Tibial artery (tissue), 4 donors: ENCODE measurements around the gene DYRK3.

Experiments
- DNase-seq, 2 donors: peaks; one replicate each; pipeline ENCODE4 v3.0.0-alpha.2; 2019
- H3K27ac ChIP-seq, 2 donors: fragments of 200-600 bp; sonication (generic) in 1 of 2; 1 replicate in 1 of 2; 2 replicates in 1 of 2; pipeline ENCODE4 v1.5.1; 2018 to 2019; ENCODE audit warnings: mild to moderate bottlenecking in 1 of 2
- H3K27me3 ChIP-seq, 2 donors: fragments of 200-600 bp; sonication (generic) in 1 of 2; one replicate each; pipeline versions ENCODE4 v1.5.1 to v1.6.0; 2016 to 2019
- H3K36me3 ChIP-seq, 3 donors: fragments of 200-600 bp; sonication (generic) in 2 of 3; one replicate each; pipeline ENCODE4 v1.5.1; 2016 to 2019; ENCODE audit warnings: mild to moderate bottlenecking in 2 of 3
- H3K4me1 ChIP-seq, 4 donors: fragments of 200-600 bp; sonication (generic) in 2 of 4; 1 replicate in 3 of 4; 2 replicates in 1 of 4; pipeline ENCODE4 v1.5.1; 2016 to 2019
- H3K4me3 ChIP-seq, 2 donors: fragments of 200-600 bp; sonication (generic) in 1 of 2; 1 replicate in 1 of 2; 2 replicates in 1 of 2; pipeline ENCODE4 v1.5.1; 2018 to 2019; ENCODE audit warnings: mild to moderate bottlenecking in 2 of 2
- H3K9me3 ChIP-seq, 3 donors: fragments of 200-600 bp; sonication (generic) in 1 of 3; one replicate each; pipeline ENCODE4 v1.5.1; 2016 to 2019
- CTCF ChIP-seq, 2 experiments: fragments of 200-600 bp in 1 of 2; fragments of 450-650 bp in 1 of 2; IDR thresholded peaks; one replicate each; pipeline ENCODE4 v1.5.1; 2017 to 2019; ENCODE audit warnings: antibody characterized with exemption in 2 of 2, mild to moderate bottlenecking in 1 of 2, moderate library complexity in 1 of 2
- intact Hi-C: fragments of 100-400 bp; cut with DNase I; formaldehyde crosslinking; loops from one replicate; pipeline ENCODE4 v1.15.0; 2023; ENCODE audit warnings: low total_unique reads

DYRK3 gene

GRCh38 chr1:206666954-206667665, 31.8 kb downstream of the DYRK3 start:
- Histone ChIP-seq H3K9me3 (no peaks in the 10 kb centered on the region), H3K36me3 (no peaks in the 10 kb centered on the region), H3K4me3 (no peak overlapping the region), H3K4me1 (peaks cover 0 to 13% (median 9%) of the 10 kb centered on the region in 4 donors), H3K27me3 (no peaks in the 10 kb centered on the region), H3K27ac (no peak overlapping the region)
- no peak for DNase-seq
- TF ChIP-seq CTCF (IDR thresholded peaks at IDR 0.05), result no peak
- intact Hi-C loops, result loop anchor here (10.0 kb wide), 2 partner anchors 162 to 248 kb away; partner anchors contain the start of gene RASSF5

DNA sequence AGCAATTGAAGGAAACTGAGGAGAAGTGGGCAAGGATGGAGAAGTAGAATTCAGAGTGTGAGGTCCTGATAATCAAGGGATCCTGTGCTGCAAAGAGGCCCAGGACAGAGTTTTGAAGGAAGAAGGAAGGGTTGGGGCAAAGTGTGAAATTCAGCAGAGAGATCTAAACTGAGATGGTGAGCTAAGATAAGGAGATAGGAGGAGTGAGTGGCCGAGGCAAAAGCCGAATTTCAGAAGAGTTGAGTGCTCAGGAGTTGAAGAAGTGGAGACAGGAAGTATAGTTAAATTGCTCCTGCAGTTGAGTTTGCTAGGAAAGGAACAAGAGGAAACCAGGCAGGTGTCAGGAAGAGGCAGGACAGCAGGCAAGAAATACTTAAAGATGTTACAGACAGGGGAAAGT, 33.0 kb downstream of the DYRK3 start:
- no peak for TF ChIP-seq CTCF (IDR thresholded peaks at IDR 0.05)
- Histone ChIP-seq H3K4me1 (peaks cover 0 to 26% (median 20%) of the 10 kb centered on the region in 4 donors), H3K36me3 (no peaks in the 10 kb centered on the region), H3K27me3 (no peaks in the 10 kb centered on the region), H3K27ac (no peak overlapping the region), H3K9me3 (no peaks in the 10 kb centered on the region), H3K4me3 (no peak overlapping the region)
- intact Hi-C loops, result loop anchor here (10.0 kb wide), 2 partner anchors 164 to 246 kb away; partner anchors contain the start of gene RASSF5
- no peak for DNase-seq

- TF ChIP-seq CTCF (IDR thresholded peaks at IDR 0.05), result no peak
- no peak overlapping the region for H3K4me3 ChIP-seq
Observed at GRCh38 chr1:206668874-206669410, 33.6 kb downstream of the DYRK3 start.

GRCh38 chr1:206672011-206672688, 36.8 kb downstream of the DYRK3 start:
- Histone ChIP-seq H3K4me1 (peaks cover 0 to 39% (median 33%) of the 10 kb centered on the region in 4 donors), H3K27me3 (no peaks in the 10 kb centered on the region), H3K9me3 (no peaks in the 10 kb centered on the region), H3K27ac (peak overlapping the region; percentile 64 to 69), H3K36me3 (no peaks in the 10 kb centered on the region), H3K4me3 (no peak overlapping the region)
- intact Hi-C loops, result no loop called here
- no peak for DNase-seq
- TF ChIP-seq CTCF (IDR thresholded peaks at IDR 0.05), result no peak

More at GRCh38 chr1:206668874-206669410, 33.6 kb downstream of the DYRK3 start:
- H3K4me1 ChIP-seq, result peaks cover 0 to 27% (median 19%) of the 10 kb centered on the region in 4 donors
- H3K27me3 ChIP-seq, result no peaks in the 10 kb centered on the region
- intact Hi-C loops, result loop anchor here (10.0 kb wide), 2 partner anchors 164 to 246 kb away; partner anchors contain the start of gene RASSF5
- DNase-seq, result no peak
- H3K27ac ChIP-seq, result no peak overlapping the region
- no peaks in the 10 kb centered on the region for H3K36me3 ChIP-seq
- no peaks in the 10 kb centered on the region for H3K9me3 ChIP-seq

DNA sequence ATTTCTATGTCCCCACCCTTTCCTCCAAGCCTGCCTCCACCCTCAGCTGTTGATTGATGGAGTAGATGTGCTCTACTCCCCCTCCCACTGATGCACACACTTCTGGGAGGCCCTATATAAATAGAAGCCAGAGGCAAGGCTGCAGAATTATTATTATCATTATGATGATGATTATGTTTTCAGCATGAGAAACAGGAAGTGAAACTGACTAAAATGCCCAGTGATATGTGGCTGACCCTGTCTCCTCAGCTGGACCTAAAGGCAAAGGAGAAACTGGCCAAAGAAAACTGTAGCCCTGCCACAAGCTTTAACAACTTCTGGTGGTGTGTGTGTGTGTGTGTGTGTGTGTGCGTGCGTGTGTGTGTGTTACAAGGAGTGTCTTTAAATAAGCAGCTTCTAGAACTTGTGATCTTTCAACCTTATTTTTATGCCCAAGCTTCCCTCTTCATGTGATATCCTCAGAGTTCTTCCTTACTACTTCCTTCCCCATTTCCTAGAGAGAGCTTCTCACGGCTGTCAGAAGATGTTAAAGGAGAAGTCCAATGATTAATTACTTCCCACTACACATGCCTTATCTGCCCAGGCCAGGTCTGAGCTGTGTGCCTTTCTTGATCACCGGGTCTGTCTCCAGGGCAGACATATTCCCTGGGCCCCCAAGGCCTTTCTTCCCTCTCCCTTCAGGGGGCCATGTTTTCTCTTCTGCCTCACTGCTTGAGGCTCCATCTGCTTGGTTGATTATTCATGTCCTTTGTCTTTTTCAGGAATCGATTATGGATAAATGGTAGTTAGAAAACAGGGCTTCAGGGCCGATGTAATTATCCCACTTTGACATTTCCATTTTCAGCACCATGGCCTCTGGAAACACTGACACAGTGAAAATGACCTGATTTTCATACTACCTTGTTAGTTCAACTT, 37.8 kb downstream of the DYRK3 start:
- intact Hi-C loops, result no loop called here
- Histone ChIP-seq H3K36me3 (no peaks in the 10 kb centered on the region), H3K27me3 (no peaks in the 10 kb centered on the region), H3K4me1 (peaks cover 0 to 39% (median 33%) of the 10 kb centered on the region in 4 donors), H3K27ac (peak overlapping the region; percentile 64 to 69), H3K4me3 (no peak overlapping the region), H3K9me3 (no peaks in the 10 kb centered on the region)
- TF ChIP-seq CTCF (IDR thresholded peaks at IDR 0.05), result no peak
- DNase-seq, result no peak
